Ovary (tissue), 9 donors: ENCODE results near the gene TUB. TPM values are rescaled to one million over a fixed set of nuclear protein-coding genes. Genes with fewer than 3 reads are reported as not detected.

Source experiments
- DNase-seq, 5 donors: peaks; one replicate each; pipeline ENCODE4 v3.0.0-alpha.2; 2019 to 2020
- H3K27ac ChIP-seq, 2 donors: fragments of 200-600 bp; one replicate each; pipeline versions ENCODE4 v1.5.1 to v1.8.0; 2019 to 2022
- H3K27me3 ChIP-seq: fragments of 200-600 bp; one replicate; pipeline ENCODE4 v1.8.0; 2022
- H3K36me3 ChIP-seq: fragments of 200-600 bp; sonication (generic); one replicate; pipeline ENCODE4 v1.5.1; 2019
- H3K4me1 ChIP-seq: one replicate; pipeline ENCODE4 v1.8.1; 2013; ENCODE audit warnings: mild to moderate bottlenecking, moderate library complexity; ENCODE audit not compliant: insufficient read depth
- H3K4me3 ChIP-seq: fragments of 200-600 bp; sonication (generic); one replicate; pipeline ENCODE4 v1.5.1; 2017
- H3K9me3 ChIP-seq, 2 donors: fragments of 200-600 bp in 1 of 2; sonication (generic) in 1 of 2; one replicate each; pipeline versions ENCODE4 v1.5.1 to v1.8.1; 2013 to 2019; ENCODE audit warnings: mild to moderate bottlenecking in 1 of 2, moderate library complexity in 1 of 2
- EP300 ChIP-seq: sonication (generic); formaldehyde crosslinking; IDR thresholded peaks from one replicate; pipeline ENCODE4 v1.6.1; 2017; ENCODE audit warnings: antibody characterized with exemption
- POLR2A ChIP-seq: fragments of 450-650 bp; IDR thresholded peaks from one replicate; pipeline ENCODE4 v1.6.1; 2017; ENCODE audit warnings: antibody characterized with exemption, mild to moderate bottlenecking, moderate library complexity
- WGBS, 3 donors: extraction: QIAGEN DNeasy Blood & Tissue Kit in 1 of 3; methylation state at CpG; one replicate each; pipeline versions ENCODE4 v1.1.5 to v1.1.7; 2013 to 2017; 5-methylcytosine and 5-hydroxymethylcytosine counted together
- intact Hi-C, 4 donors: fragments of 100-400 bp; cut with DNase I; formaldehyde crosslinking; loops; one replicate each; pipeline versions ENCODE4 v1.11.0 to v1.15.1; 2022 to 2023
- polyA plus RNA-seq, 2 donors: library from polyadenylated mRNA; stranded (reverse); fragments of 200-250 nt in 1 of 2; fragments of 350-450 nt in 1 of 2; fragmentation: Illumina TruSeq in 1 of 2; extraction: RNeasy Lipid Tissue Mini Kit (QIAGEN cat#74804) in 1 of 2; gene quantifications; one replicate each; pipeline ENCODE4 v1.2.3, GENCODE V29; 2013 to 2014
- total RNA-seq, 7 donors: library from RNA; depleted of rRNA in 2 of 7; stranded (reverse); fragments of >200 nt in 2 of 7; fragmentation: NEBNext Ultra II Directional in 3 of 7; extraction: Animal tissue kit (Norgen Biotek cat#: 25700) in 3 of 7; gene quantifications; one replicate each; pipeline versions ENCODE4 v1.1.0 to v1.2.4, GENCODE V29; 2016 to 2023
- TF ChIP-seq, protein P1 (sequence below), 3 donors: fragments of 450-650 bp in 2 of 3; fragments of 200-600 bp in 1 of 3; IDR thresholded peaks; one replicate each; pipeline versions ENCODE4 v1.5.1 to v1.8.0; 2016 to 2022; ENCODE audit warnings: antibody characterized with exemption in 3 of 3, mild to moderate bottlenecking in 1 of 3
- donor health status: DM: no; HTN: no; CAD: no; lungs with moderate emphysema.
- donor health status: DM: no; HTN: no; CAD: no.
- donor health status: Bipolar disorder and iron deficiency.
- donor health status: DM: yes; HTN: yes; CAD: no.
- donor health status: DM: no; HTN: no; CAD: no.
- donor health status: DM: yes; HTN: yes; CAD: no.

The TUB gene
- total and polyA plus RNA-seq, 9 donors: 7.2 to 33.4 (median 22.3) TPM

DNA sequence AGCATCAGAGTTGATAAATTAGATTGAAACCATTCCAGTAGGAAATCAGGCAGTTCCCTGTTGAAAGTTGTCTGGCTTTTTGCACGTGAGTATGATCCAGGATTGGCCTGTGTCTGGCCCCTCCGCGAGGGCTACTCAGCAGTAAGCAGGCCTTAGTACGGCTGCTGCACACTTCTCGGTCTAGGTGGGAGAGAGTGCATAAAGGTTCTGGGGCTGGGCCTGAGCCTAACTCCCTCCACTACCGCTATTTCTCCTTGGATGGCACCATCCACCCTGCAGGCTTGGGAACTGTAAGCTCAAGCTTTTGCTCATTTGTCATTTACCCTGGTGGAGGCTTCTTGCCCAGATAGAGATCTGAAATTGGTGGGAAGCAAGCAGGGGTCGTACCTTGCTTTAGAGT is 22.0 kb downstream of the TUB start:
- Histone ChIP-seq H3K27me3 (no peaks in the 10 kb centered on the region), H3K9me3 (no peaks in the 10 kb centered on the region), H3K4me3 (no peak overlapping the region), H3K27ac (no peak overlapping the region), H3K4me1 (no peaks in the 10 kb centered on the region), H3K36me3 (no peaks in the 10 kb centered on the region)
- no peak for DNase-seq
- intact Hi-C loops: no loop called here
- no peak for TF ChIP-seq EP300
- TF ChIP-seq, protein P1, sequence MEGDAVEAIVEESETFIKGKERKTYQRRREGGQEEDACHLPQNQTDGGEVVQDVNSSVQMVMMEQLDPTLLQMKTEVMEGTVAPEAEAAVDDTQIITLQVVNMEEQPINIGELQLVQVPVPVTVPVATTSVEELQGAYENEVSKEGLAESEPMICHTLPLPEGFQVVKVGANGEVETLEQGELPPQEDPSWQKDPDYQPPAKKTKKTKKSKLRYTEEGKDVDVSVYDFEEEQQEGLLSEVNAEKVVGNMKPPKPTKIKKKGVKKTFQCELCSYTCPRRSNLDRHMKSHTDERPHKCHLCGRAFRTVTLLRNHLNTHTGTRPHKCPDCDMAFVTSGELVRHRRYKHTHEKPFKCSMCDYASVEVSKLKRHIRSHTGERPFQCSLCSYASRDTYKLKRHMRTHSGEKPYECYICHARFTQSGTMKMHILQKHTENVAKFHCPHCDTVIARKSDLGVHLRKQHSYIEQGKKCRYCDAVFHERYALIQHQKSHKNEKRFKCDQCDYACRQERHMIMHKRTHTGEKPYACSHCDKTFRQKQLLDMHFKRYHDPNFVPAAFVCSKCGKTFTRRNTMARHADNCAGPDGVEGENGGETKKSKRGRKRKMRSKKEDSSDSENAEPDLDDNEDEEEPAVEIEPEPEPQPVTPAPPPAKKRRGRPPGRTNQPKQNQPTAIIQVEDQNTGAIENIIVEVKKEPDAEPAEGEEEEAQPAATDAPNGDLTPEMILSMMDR (IDR thresholded peaks at IDR 0.05): no peak
- no peak for TF ChIP-seq POLR2A
- 83 to 85% (median 85%) methylated on average over 7 of the region's 7 CpGs for WGBS, 3 donors

DNA sequence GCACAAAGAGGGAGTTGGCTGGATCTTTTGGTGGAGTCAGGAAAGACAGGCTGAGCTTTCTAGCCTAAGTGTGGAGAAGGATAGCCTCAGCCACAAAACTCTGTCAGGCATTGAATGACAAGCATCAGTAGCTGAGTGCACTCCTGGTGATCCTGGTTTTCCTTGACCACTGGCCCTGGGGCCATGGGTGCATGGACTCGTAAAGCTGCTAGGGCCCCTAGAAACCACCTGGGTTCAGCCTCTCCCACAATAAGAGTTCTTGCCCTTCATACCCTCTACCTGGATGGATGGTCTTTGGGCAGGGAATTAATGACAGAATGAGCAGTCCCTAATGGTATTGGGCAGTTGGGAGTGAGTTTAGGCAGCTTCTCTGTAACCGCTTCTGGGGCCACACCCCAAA is 22.9 kb downstream of the TUB start:
- DNase-seq: no peak
- TF ChIP-seq POLR2A (no peak), EP300 (no peak)
- TF ChIP-seq, protein P1 (IDR thresholded peaks at IDR 0.05): no peak
- H3K4me1 ChIP-seq: no peaks in the 10 kb centered on the region
- H3K4me3 ChIP-seq: no peak overlapping the region
- H3K9me3 ChIP-seq: no peaks in the 10 kb centered on the region
- WGBS, 3 donors: 90 to 96% (median 95%) methylated on average over 2 of the region's 2 CpGs
- intact Hi-C loops: no loop called here
- H3K27me3 ChIP-seq: no peaks in the 10 kb centered on the region
- H3K36me3 ChIP-seq: no peaks in the 10 kb centered on the region
- H3K27ac ChIP-seq: no peak overlapping the region

DNA sequence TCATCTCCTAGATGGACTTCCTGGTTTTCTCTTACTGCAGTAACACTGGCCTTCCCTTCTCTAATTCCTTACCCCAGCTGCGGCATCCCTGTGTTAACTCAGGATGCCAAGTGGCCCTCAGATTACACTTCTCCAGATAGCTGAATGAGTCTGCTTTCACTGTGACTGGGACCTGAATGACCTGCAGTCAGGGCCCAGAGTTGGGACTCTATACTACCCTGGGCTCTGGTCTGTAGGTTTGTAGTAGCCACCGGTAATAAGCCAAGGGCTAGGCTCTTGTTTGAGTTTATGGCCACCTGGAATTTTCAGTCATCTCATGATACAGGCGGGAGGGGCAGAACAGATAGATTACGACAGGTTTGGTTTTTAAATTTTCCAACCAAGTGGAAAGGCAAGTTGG is 24.1 kb downstream of the TUB start:
- Histone ChIP-seq H3K27ac (no peak overlapping the region), H3K9me3 (no peaks in the 10 kb centered on the region), H3K27me3 (no peaks in the 10 kb centered on the region), H3K4me1 (no peaks in the 10 kb centered on the region), H3K36me3 (no peaks in the 10 kb centered on the region), H3K4me3 (no peak overlapping the region)
- WGBS, 3 donors: 84 to 96% (median 91%) methylated on average over 4 of the region's 4 CpGs
- intact Hi-C loops: no loop called here
- DNase-seq: no peak
- TF ChIP-seq, protein P1 (IDR thresholded peaks at IDR 0.05): no peak
- TF ChIP-seq POLR2A: no peak
- no peak for TF ChIP-seq EP300

DNA sequence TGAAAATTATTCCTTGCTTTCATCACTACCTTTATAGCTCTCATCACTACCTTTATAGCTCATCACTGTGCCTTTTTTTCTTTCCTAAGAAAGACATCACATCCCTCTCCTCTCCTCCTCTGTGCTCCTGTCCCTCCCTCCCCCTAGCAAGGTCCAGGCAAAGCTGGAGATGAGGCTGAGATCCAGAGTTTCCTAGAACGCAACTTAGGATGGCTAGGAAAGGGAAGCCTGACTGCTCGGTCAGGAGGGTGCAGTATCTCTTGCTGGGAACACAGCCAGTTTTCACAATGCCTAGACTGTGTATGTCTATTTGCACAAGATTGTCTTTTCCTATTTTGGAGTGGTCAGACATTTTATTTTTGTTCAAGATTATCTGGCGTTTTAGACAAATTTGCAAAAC is 24.7 kb downstream of the TUB start:
- intact Hi-C loops: no loop called here
- no peak for TF ChIP-seq POLR2A
- TF ChIP-seq, protein P1 (IDR thresholded peaks at IDR 0.05): no peak
- no peak for TF ChIP-seq EP300
- 31 to 60% (median 41%) methylated on average over 3 of the region's 3 CpGs for WGBS, 3 donors
- DNase-seq: no peak
- peaks cover 1% of the 10 kb centered on the region for H3K4me1 ChIP-seq
- no peaks in the 10 kb centered on the region for H3K27me3 ChIP-seq
- no peak overlapping the region for H3K4me3 ChIP-seq
- no peaks in the 10 kb centered on the region for H3K9me3 ChIP-seq
- no peaks in the 10 kb centered on the region for H3K36me3 ChIP-seq
- no peak overlapping the region for H3K27ac ChIP-seq

DNA sequence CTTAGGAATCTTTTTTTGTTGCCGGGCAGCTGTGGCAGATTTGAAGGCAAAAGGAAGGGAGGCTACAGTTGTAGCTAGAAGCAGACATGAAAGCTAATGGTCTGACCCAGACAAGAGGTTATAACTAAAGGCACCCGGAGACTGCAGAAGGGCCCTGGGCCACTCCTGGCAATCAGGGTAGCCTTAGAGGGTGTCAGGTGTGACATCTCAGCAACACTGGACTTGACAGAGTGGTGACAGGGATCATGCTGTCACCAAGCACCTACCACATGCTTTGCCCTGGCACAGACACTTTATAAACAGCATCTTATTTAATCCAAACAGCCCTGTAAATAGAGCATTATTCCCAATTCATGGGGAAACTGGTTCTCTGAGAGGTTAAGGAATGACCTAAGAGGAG is 25.7 kb downstream of the TUB start:
- H3K4me3 ChIP-seq: no peak overlapping the region
- H3K27ac ChIP-seq: no peak overlapping the region
- H3K4me1 ChIP-seq: peaks cover 2% of the 10 kb centered on the region
- no peak for DNase-seq
- H3K27me3 ChIP-seq: no peaks in the 10 kb centered on the region
- intact Hi-C loops: no loop called here
- TF ChIP-seq EP300 (no peak), POLR2A (no peak)
- TF ChIP-seq, protein P1 (IDR thresholded peaks at IDR 0.05): no peak
- 88 to 100% (median 93%) methylated on average over 2 of the region's 2 CpGs for whole genome bisulfite sequencing, 3 donors
- no peaks in the 10 kb centered on the region for H3K36me3 ChIP-seq
- no peaks in the 10 kb centered on the region for H3K9me3 ChIP-seq
